GM18517 (cell line): ENCODE measurements around the gene ENDOV.
"Not testable (repeated sequence)": the region's sequence is repeated elsewhere in the genome, so short reads cannot be mapped to it uniquely, and the experiment has no call there.

Experiments used
- ATAC-seq: cut with Tn5 transposase; IDR thresholded peaks from one replicate; pipeline ENCODE4 v1.9.1; 2021; ENCODE audit warnings: mild to moderate bottlenecking, moderate library complexity; ENCODE audit not compliant: unreplicated experiment

Gene ENDOV

GRCh38 chr17:80388175-80388574 lies 26.8 kb upstream of the ENDOV start:
- no peak for ATAC-seq

- ATAC-seq, result no peak
Observed at GRCh38 chr17:80388601-80389000, 26.4 kb upstream of the ENDOV start.

DNA sequence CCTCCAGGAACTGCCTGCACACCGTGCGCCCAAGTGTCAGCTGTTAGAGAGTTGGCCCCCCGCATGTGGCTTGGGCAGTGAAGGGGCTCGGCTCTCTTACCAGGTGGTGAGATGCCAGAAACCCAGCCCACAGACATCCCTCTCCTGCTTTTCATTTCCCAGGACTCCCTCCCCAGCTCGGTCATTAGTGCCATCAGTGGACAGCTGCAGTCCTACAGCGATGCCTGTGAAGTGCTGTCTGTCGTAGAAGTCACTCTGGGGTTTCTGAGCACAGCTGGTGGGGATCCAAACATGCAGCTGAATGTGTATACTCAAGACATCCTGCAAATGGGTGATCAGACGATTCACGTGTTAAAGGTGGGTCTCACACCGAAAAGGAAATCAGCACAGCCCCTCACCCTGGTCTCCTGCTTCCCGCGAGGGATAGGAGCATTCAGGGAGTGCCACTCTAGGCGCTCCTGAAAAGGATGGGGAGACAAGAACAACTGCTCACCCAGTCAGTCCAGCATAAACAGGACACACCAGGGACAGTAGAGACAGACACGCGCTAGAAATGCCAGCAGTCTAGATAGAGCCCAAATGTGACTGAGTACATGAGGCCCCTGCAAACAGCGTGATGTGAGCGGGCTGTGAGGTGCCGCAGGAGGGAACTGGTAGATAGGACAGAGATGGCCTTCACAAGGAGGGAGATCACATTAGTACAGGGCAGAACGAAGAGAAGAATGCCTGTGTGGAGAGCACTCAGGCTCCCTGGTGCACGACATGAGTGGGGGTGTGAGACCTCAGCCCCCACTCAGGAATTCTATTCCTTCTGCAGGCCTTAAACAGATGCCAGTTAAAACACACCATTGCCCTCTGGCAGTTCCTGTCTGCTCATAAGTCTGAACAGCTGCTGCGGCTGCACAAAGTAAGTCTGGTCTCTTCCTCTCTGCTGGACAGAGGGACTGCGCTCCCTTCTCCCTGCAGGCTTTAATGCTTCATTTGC lies 25.7 kb upstream of the ENDOV start:
- ATAC-seq, result no peak

GRCh38 chr17:80393241-80393890 lies 21.6 kb upstream of the ENDOV start:
- no peak for ATAC-seq

DNA sequence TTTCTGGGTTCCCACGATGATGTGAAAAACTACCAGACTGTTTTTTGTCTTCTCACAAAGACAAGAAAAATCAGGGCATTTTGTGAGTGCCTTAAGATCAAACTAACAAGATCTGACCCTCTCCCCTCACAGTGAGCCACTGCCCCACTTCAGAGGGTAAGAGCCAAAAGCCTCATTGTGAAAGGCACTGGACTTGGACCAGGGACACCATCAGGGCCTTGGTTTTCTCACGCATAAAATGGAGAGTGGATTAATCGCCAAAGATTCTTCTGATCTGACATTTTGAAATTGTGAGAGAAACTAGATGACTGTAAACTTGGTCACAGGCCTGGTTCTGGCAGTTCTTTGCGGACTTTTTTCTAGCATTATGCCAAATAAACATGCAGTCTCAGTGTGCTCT lies 21.0 kb upstream of the ENDOV start:
- ATAC-seq, result no peak

- ATAC-seq, result no peak
Observed at GRCh38 chr17:80394629-80395216, 20.2 kb upstream of the ENDOV start.

- ATAC-seq, result no peak
Observed at GRCh38 chr17:80395402-80396151, 19.4 kb upstream of the ENDOV start.

- ATAC-seq, result no peak
Observed at GRCh38 chr17:80396157-80397033, 18.6 kb upstream of the ENDOV start.

DNA sequence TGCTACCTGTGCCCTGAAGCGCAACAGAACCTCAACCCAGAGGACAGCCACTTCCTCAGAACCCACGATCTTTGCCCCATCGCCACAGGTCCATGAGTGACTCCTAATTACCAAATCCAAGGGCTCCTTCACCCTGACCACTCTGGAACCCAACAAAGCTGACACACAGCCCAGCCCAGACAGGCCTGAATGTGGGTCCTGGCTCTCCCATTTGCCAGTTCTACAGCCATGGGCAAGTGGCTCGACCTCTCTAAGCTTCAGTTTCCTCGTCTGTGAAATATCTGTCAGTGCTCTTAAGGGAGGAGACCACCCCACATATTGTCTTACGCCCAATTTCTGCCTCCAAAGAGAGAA lies 18.0 kb upstream of the ENDOV start:
- ATAC-seq, result no peak

DNA sequence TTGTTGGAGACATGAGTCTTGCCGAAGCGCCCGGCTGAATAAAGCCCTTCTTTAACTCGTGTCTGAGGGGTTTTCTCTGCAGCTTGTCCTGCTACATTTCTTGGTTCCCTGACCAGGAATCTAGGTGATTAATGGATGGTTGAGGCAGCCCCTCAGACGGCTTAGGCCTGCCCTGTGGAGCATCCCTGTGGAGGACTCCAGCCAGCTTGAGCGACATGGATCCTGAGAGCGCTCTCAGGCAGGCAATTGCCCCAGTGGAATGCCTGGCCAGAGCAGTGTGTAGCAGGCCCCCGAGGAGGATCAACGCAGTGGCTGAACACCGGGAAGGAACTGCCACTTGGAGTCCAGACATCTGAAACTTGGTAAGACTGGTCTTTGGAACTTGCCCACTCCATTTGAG lies 17.3 kb upstream of the ENDOV start:
- no peak for ATAC-seq

- ATAC-seq, result not testable (repeated sequence)
Observed at GRCh38 chr17:80401086-80401485, 13.9 kb upstream of the ENDOV start.

DNA sequence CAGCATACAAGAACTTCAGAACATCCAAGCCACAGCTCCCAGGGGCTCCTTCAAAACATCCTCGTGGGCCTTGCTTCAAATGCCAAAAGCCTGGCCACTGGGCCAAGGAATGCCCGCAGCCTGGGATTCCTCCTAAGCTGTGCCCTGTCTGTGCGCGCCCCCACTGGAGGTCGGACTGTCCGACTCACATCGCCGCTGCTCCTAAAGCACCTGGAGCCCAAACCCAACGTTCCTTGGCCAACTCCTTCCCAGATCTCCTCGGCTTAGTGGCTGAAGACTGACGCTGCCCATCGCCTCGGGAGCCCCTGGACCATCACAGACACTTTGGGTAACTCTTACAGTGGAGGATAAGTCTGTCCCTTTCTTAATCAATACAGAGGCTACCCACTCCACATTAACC lies 12.9 kb upstream of the ENDOV start:
- ATAC-seq, result not testable (repeated sequence)

GRCh38 chr17:80402959-80403358 lies 12.0 kb upstream of the ENDOV start:
- ATAC-seq, result no peak

GRCh38 chr17:80406146-80406545 lies 8.8 kb upstream of the ENDOV start:
- ATAC-seq, result no peak

DNA sequence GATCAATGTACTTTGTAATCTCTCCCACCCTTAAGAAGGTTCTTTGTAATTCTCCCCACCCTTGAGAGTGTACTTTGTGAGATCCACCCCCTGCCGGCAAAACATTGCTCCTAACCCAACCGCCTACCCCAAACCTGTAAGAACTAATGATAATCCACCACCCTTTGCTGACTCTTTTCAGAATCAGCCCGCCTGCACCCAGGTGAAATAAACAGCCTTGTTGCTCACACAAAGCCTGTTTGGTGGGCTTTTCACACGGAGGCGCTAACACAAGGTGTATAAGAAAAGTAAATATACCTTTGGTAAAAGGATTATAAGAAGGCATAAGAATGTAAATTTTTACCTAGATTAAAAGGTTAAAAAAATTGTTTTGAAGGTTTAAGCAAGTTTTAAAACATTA lies 7.0 kb upstream of the ENDOV start:
- not testable (repeated sequence) for ATAC-seq

DNA sequence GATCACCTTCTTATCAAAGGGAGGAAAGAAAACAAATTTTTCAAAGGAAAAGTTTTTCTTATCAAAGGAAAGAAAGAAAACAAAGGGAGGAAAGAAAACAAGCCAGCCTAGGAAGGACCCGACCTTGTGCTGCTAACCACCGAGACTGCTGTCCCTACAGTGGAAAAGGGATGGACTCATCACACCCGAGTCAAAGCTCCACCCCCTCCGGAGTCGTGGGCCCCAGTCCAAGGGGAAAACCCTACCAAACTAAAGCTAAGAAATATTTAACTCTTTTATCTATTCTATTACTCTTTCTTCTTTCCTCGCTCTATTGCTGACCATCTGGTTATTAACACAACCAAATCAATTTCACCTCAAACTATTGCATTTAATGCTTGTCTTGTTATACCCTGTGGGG lies 6.1 kb upstream of the ENDOV start:
- no peak for ATAC-seq

- no peak for ATAC-seq
Observed at GRCh38 chr17:80409626-80410025, 5.3 kb upstream of the ENDOV start.

DNA sequence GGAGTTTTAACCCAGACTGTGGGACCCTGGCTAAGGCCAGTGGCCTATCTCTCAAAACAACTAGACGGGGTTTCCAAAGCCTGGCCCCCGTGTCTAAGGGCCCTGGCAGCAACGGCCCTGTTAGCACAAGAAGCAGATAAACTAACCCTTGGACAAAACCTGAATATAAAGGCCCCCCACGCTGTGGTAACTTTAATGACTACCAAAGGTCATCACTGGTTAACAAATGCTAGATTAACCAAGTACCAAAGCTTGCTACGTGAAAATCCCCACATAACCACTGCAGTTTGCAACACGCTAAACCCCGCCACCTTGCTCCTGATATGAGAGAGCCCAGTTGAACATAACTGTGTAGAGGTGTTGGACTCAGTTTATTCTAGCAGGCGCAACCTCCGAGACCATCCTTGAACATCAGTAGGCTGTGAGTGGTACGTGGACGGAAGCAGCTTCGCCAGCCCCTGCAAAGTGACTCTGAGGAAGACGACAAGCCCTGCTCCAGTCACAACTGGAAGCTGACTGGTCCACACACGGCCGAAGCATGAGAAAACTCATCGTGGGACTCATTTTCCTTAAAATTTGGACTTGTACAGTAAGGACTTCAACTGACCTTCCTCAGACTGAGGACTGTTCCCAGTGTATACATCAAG lies 4.4 kb upstream of the ENDOV start:
- not testable (repeated sequence) for ATAC-seq

GRCh38 chr17:80413771-80414507 lies 1.0 kb upstream of the ENDOV start:
- ATAC-seq, result no peak
